ENCODE results near the gene S1PR4. TPM values are rescaled to one million over a fixed set of nuclear protein-coding genes. Genes with fewer than 3 reads are reported as not detected.
"Not testable (repeated sequence)": the region's sequence is repeated elsewhere in the genome, so short reads cannot be mapped to it uniquely, and the experiment has no call there.

The S1PR4 gene
- total RNA-seq, 1 donor from 2014 or later = 179 TPM

GRCh38 chr19:3210347-3211017, 31.9 kb downstream of the S1PR4 start:
- intact Hi-C loops (cut with micrococcal nuclease) = loop anchor here (1.0 kb wide), 2 partner anchors 134 to 248 kb away; no protein-coding TSS in a partner anchor

- intact Hi-C loops (cut with micrococcal nuclease) = no loop called here
Observed at GRCh38 chr19:3211191-3211590, 32.6 kb downstream of the S1PR4 start.

- intact Hi-C loops (cut with micrococcal nuclease) = no loop called here
Observed at GRCh38 chr19:3213159-3213558, 34.6 kb downstream of the S1PR4 start.

- intact Hi-C loops (cut with micrococcal nuclease) = no loop called here
Observed at GRCh38 chr19:3216874-3217273, 38.3 kb downstream of the S1PR4 start.

- intact Hi-C loops (cut with micrococcal nuclease) = no loop called here
Observed at GRCh38 chr19:3220576-3220975, 42.0 kb downstream of the S1PR4 start.

GRCh38 chr19:3221576-3221975, 43.0 kb downstream of the S1PR4 start:
- intact Hi-C loops (cut with micrococcal nuclease) = not testable (repeated sequence)

GRCh38 chr19:3222709-3223108, 44.1 kb downstream of the S1PR4 start:
- intact Hi-C loops (cut with micrococcal nuclease) = no loop called here

- intact Hi-C loops (cut with micrococcal nuclease) = loop anchor here (2.0 kb wide), 1 partner anchor 20 kb away; no protein-coding TSS in a partner anchor
Observed at GRCh38 chr19:3224346-3225168, 46.0 kb downstream of the S1PR4 start, which contains the start of gene CELF5. CELF5 (plus strand) TSS chr19:3224661; CDS start chr19:3224740, 79 bp downstream.

GRCh38 chr19:3225169-3225485, 46.6 kb downstream of the S1PR4 start:
- intact Hi-C loops (cut with micrococcal nuclease) = loop anchor here (2.0 kb wide), 1 partner anchor 20 kb away; no protein-coding TSS in a partner anchor

GRCh38 chr19:3225677-3226093, 47.1 kb downstream of the S1PR4 start:
- intact Hi-C loops (cut with micrococcal nuclease) = loop anchor here (2.0 kb wide), 1 partner anchor 19 kb away; no protein-coding TSS in a partner anchor

- intact Hi-C loops (cut with micrococcal nuclease) = no loop called here
Observed at GRCh38 chr19:3227054-3227626, 48.6 kb downstream of the S1PR4 start.

- intact Hi-C loops (cut with micrococcal nuclease) = no loop called here
Observed at GRCh38 chr19:3229346-3229743, 50.8 kb downstream of the S1PR4 start.

Other genes with a start within 250 kb of the S1PR4 start
- gene ZNF77, start 233.8 kb upstream of the S1PR4 start, total RNA-seq = 3.0 and 3.3 TPM in 2 replicates
- 0.54 and 1.1 TPM in 2 replicates for gene TLE6, start 201.2 kb upstream of the S1PR4 start, total RNA-seq
- 0.61 and 0.76 TPM in 2 replicates for gene TLE2, start 149.5 kb upstream of the S1PR4 start, total RNA-seq
- gene TLE5, start 116.3 kb upstream of the S1PR4 start, total RNA-seq = 598 and 603 TPM in 2 replicates
- 1.9 and 2.2 TPM in 2 replicates for gene GNA11, start 84.4 kb upstream of the S1PR4 start, total RNA-seq
- gene GNA15, start 42.7 kb upstream of the S1PR4 start, total RNA-seq = 140 TPM in 2 replicates
- 68.4 and 80.6 TPM in 2 replicates for gene NCLN, start 7.2 kb downstream of the S1PR4 start, total RNA-seq
- 0.15 and 0.61 TPM in 2 replicates for gene CELF5, start 45.9 kb downstream of the S1PR4 start, total RNA-seq
- 12.7 and 14.9 TPM in 2 replicates for gene NFIC, start 187.8 kb downstream of the S1PR4 start, total RNA-seq